HG02798 (cell line): ENCODE data around the gene TPSD1.
"Not testable (repeated sequence)": the region's sequence is repeated elsewhere in the genome, so short reads cannot be mapped to it uniquely, and the experiment has no call there.

Experiments
- ATAC-seq: cut with Tn5 transposase; IDR thresholded peaks from one replicate; pipeline ENCODE4 v1.9.1; 2021; ENCODE audit warnings: mild to moderate bottlenecking; ENCODE audit not compliant: unreplicated experiment, poor library complexity

The TPSD1 gene

DNA sequence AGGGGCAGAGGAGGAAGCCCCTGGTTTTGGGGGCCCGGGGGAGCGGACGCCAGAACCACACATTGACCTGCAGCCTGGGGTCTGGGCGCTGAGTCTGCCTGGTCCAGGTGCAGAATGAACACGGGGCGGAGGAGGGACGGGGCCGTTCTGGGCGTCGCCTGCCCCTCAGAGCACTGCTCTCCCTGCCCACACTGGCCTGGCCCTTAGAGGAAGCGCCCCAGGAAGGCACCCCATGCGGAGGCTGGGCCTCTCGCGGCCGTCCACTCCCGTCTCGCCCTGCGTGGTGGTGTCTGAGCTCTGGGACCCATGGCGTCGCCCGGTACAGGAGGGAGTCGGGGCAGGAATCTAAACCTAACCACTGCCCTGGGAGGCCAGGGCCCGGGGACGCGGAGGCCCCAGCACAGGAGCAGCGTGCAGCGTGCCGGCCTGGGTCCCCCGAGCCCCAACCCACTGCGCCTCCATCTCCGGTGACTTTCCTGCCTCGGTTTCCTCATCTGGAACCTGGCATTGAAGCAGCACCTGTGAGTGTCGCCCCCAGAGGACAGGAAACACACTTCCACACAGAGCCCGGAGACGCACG lies 4.3 kb downstream of the TPSD1 start:
- ATAC-seq = no peak

DNA sequence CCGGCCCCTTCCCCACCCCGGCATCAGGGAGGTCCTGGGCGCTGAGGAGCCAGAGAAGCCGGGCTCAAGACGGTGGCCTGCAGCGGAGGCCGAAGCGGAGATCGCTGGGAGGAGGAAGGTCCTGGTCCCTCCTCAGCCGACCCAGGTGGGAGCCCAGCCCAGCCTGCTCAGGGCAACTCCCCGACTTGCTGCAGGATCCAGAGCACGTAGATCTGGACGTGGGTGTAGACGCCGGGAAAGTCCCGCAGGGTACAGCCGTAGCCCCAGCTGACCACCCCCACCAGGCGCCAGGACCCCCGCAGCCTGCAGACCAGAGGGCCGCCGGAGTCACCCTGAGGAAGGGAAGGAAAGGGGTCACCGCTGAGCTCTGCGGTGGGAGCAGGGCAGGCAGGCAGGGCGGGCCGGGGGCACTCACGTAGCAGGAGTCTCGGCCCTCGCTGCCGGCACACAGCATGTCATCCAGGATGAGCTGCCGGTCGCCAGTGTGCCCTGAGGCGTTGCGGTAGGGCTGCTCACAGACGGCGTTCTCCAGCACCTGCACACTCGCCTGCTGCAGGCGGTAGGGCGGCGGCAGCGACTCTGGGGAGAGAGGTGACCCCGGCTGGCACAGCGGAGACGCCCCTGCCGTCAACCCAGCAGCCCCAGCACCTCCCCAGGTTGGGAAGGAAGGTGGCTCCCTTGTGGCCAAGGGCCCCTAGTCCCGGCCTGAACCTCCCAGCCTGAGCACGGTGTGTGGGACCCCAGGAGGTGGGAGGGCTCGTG lies 5.4 kb downstream of the TPSD1 start:
- no peak for ATAC-seq

DNA sequence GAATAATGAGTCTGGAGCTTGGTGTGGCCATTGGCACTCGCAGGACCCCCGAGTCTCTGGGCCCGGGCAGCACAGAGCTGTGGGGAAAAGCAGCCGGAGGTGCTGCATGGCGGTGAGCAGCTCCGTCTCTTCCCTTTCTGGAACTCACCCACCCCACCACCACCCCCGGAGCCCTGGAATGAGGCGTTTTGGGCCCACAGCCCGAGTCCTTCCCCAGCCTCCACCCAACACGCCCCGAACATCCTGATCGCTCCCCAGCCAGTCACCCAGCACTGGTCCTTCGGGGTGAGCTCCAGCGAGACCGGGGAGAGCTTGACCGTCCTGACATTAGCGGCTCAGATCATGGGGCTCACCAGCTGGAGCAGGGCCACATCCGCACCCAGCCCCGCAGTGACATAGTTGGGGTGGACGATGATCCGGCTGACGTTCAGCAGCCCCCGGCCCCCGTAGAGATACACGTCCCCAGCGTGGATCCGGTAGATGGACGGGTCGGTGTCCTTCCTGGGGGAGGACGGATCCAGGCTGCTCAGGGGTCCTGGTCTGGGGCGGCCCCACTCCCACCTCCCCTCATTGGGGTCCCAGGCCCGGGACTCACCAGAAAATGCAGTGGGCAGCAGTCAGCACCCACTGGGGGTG lies 6.5 kb downstream of the TPSD1 start:
- ATAC-seq = no peak

DNA sequence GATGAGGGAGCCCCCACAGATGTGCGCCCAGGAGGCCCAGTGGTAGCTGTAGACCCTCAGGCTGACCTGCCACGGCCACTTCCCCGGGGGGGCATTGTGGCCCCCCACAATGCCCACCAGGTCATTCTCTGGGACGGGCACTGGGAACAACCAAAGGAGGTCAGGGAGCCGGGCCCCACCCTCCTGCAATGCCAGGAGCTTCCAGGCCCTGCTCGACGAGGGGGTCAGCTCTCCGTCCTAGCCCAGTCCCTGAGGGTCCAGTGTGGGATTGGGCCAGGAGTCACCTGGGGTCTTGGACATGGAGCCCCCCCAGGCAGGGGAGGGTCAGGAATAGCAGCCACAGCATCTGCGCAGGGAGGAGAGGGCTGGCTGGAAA lies 7.0 kb downstream of the TPSD1 start:
- ATAC-seq = no peak

DNA sequence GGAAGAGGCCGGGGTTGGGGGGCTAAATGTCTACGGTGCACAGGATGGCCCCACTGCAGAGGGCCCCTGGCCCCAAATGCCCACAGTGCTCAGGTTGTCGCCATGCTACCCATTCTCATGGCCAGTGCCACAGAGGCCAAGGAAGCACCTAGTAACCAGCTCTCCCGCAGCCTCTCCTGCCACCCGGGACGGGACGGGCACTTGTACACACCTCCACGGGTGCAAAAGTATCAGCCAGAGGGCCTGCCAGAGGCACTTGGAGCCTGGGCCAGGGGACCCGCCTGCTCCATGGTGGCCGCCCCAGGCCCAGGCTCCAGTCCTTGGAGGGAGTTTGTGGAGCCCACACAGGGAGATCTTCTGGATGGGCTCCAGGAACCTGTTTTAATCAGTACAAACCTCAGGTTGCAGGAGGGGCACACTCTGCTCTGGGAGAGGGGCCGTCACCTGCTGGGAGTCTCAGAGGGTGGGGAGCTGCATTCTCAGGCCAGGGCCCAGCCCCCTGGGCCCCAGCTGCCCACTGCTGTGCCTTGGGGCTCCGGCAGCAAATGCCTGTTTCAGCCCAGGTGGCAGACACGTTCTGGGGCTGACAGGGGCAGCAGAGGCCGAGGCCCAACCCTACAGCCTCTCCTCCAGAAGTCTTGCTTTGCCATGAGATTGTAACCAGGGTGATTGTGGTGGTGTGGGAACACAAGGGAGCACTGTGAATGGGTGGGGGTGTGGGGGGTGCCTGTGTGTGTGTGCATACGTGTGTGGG lies 7.9 kb downstream of the TPSD1 start:
- no peak for ATAC-seq

DNA sequence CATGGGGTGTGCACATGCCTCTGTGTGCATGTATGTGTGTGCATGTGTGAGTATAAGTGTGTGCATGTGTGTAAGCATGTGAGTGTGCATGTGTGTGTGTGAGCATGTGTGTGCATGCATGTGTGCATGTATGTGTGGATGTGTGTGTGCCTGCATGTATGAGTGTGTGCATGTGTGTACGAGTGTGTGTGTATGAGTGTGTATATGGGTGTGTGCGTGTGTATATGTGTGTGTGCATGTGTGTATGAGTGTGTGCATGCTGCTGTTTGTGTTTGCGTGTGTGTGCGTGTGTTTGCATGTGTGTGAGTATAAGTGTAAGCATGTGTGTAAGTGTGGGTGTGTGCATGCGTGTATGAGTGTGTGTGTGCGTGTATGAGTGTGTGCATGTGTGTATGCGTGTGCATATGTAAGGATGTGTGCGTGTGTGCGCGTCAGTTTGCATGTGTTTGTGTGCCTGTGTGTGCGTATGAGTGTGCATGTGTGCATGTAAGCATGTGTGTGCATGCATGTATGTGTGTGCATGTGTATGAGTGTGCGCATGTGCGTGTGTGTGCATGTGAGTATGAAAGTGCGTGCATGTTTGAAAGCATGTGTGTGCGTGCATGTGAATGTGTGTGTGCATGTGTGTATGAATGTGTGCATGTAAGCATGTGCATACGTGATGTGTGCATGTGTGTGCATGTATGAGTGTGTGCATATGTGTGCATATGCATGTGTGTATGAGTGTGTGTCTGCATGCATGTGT lies 8.6 kb downstream of the TPSD1 start:
- ATAC-seq = no peak

DNA sequence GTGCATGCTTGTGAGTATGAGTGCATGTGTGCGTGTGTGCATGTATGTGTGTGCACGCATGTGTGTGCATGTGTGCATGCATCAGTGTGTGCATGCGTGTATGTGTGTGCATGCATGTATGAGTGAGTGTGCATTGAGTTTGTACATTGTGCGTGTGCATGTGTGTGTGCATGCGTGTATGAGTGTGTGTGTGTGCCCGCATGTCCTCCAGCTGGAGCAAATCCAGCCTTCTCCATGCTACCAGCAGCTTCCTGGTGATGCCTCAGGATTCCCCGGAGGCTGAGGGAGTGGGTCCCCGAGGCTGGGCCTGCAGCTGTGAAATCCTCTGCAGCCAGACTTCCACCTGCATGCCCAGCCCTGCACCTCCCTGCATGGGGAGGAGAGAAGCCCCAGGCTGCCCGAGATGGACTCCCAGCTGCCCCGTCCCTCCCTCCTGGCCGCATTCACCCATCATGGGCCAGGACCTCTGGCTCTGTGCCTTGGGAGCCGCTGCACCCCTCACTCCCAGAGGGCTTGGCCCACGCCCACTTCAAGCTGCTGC lies 9.3 kb downstream of the TPSD1 start:
- no peak for ATAC-seq

DNA sequence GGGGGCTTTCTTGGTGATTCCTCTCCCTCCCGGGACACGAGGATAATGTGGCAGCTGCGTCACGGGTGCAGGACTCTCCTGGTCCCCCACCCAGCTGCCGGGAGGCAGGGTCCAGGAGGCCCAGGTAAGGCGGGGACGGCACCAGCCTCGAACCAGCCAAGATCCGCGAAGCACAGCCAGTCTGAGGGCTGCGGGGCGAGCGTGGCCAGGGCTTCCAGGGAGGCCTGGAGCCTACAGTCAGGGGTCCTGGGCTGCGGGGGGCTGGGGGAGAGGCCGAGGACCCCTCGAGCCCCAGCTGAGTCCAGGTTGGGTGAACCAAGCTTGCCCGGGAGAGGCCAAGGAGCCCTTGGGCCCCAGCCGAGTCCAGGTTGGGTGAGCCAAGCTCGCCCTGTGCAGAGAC lies 10.0 kb downstream of the TPSD1 start:
- ATAC-seq = no peak

DNA sequence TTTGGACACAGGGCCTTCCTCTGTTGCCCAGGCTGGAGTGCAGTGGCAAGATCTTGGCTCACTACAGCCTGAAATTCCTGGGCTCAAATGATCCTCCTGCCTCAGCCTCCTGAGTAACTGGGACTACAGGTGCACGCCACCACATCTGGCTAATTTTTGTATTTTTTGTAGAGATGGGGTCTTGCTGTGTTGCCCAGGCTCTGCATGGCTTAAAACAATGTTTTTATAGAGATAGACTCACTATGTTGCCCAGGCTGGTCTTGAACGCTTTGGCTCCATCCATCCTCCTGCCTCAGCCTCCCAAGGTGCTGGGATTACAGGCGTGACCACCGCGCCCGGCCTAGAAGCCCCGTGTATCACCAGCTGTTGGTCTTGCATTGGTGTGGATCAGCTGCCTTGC lies 13.5 kb downstream of the TPSD1 start:
- not testable (repeated sequence) for ATAC-seq

DNA sequence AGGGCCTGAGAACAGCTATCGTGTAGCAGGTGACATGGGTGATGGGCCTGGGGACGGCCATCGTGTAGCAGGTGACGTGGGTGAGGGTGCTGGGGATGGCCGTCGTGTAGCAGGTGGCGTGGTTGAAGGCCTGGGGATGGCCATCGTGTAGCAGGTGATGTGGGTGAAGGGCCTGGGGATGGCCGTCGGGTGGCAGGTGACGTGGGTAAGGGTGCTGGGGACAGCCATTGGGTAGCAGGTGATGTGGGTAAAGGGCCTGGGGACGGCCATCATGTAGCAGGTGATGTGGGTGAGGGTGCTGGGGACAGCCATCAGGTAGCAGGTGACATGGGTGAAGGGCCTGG lies 15.5 kb downstream of the TPSD1 start:
- ATAC-seq = no peak

DNA sequence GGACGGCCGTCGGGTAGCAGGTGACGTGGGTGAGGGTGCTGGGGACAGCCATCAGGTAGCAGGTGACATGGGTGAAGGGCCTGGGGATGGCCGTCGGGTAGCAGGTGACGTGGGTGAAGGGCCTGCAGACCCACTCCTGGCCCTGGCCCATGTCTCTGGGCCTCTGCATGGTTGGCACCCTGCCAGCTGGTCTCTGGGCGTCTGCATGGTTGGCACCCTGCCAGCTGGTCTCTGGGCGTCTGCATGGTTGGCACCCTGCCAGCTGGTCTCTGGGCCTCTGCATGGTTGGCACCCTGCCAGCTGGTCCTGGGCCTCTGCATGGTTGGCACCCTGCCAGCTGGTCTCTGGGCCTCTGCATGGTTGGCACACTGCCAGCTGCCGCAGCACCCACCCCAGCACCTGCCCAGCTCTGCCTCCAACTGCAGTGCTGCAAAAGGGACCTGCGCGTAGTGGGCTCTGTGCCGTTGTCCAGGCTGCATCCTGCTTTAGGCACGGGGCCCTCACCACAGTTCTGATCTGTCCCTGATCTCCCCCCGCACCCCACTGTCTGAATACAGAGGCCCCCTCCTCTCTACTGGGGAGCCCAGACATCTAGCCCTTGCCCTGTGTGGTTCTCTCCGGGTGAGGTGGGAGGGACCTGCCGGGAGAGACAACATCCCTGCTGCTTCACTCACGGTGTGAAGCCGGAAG lies 16.0 kb downstream of the TPSD1 start:
- ATAC-seq = not testable (repeated sequence)

DNA sequence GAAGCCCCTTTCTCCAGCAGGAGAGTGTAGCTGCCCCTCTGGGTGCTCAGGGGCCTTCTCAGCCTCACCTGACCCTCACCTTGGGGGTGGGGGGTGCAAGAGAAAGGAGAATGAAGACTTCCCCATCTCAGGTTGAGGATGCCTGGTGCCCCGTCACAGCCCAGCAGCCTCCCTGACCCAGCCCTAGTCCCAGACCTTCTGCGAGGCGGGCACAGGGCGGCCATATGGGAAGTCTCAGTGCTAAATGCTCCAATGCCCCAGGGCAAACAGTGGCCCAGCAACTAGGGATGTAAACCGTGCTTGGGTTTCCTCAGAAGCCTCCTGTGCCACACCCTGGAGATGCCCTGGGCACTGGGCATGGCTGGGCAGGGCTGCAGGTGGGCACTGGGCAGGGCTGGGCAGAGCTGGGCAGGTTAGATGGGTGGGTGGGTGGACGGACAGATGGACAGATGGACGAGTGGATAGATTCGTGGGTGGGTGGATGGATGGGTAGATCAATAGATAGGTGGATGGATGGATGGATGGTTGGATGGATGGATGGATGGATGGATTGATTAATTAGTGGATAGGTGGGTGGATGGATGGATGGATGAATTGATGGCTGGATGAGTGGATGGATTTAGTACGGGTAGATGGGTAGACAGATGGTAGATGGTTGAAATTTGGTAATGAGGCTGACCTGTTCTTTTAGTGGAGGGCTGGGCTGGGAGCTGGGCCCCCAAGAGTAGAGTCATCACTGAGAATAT lies 16.8 kb downstream of the TPSD1 start:
- no peak for ATAC-seq

DNA sequence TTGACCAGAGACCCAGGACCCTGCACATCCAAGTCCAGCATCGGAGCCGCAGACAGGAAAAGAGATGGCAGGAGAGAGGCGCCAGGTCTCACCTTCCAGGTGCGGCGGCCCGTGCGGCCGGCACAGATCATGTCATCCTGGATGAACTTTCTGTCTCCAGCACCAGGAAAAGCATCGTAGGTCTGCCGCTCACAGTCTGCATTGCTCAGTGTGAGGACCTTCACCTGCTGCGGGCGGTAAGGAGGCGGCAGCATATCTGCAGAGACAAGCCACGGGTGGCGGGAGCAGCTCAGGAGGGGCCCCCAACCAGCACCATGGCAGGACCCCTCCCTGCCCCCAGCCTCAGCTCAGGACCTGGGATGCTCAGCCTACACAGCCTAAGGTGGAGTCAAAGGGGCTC lies 17.9 kb downstream of the TPSD1 start:
- no peak for ATAC-seq

DNA sequence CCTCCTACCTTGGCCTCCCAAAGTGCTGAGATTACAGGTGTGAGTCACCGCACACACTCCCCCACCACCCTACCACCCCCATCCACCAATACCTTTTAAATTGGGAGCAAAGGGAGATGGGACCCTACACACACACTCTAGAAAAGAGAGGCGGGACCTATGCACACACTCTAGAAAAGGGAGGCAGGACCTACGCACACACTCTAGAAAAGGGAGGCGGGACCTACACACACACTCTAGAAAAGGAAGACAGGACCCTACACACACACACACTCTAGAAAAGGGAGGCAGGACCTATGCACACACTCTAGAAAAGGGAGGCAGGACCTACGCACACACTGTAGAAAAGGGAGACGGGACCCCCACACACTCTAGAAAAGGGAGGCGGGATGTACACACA lies 18.9 kb downstream of the TPSD1 start:
- ATAC-seq = no peak

DNA sequence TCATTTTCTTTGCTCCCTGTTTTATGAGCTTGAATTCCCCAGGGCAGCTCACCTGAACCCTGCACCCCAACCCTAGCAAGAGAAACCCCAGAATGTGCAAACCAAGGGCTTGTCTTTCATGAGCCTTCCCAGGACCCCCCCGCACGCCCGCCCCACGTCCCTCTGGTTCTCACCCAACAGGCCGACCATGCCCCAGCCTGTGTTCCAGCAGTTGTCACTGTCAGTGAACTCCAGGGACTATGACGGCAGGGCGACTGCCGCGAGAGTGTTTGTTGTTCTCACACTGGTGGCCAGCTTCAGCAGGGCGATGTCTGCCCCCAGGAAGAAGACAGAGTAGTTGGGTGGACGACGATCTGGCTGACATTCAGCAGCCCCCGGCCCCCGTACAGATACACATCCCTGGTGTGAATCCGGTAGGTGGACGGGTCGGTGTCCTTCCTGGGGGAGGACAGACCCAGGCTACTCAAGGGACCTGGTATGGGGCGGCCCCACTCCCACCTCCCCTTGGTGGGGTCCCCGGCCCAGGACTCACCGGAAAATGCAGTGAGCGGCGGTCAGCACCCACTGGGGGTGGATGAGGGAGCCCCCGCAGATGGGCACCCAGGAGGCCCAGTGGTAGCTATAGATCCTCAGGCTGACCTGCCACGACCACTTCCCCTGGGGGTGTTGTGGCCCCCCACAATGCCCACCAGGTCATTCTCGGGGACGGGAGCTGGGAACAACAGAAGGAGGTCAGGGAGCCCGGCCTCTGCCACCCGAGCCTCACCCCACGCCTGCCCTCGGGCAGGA lies 20.1 kb downstream of the TPSD1 start:
- no peak for ATAC-seq

DNA sequence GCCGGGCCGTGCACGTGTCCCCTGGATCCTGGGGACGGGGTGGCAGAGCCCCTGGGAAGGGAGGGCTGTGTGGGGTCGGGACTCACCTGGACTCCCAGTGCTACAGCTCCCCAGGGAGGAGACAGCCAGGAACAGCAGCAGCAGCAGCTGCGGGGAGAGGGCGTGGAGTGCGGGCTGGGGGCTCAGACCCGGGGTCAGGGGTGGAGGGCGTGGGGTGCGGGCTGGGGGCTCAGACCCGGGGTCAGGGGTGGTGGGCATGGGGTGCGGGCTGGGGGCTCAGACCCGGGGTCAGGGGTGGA lies 20.7 kb downstream of the TPSD1 start:
- no peak for ATAC-seq

DNA sequence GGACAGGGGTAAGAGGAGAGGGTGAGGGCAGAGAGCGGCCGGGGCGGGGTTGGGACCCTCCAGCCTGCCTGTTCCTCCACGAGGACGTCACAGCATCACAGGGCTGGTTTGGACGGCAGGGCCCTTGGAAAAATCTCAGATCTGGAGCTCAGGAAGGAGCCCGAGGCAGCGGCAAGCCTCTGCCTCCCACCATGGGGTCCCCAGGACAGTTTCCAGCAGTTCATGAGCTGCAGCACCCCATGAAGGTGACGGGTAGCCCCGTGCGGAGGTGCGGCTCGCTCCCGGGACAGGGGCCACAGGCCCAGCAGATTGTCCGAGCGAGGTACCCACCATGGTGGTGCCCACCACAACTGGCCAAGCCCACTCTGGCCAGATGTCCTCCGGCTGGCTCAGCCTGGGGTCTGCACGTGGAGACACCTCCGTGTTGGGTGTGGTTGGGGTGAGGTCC lies 21.3 kb downstream of the TPSD1 start:
- no peak for ATAC-seq

DNA sequence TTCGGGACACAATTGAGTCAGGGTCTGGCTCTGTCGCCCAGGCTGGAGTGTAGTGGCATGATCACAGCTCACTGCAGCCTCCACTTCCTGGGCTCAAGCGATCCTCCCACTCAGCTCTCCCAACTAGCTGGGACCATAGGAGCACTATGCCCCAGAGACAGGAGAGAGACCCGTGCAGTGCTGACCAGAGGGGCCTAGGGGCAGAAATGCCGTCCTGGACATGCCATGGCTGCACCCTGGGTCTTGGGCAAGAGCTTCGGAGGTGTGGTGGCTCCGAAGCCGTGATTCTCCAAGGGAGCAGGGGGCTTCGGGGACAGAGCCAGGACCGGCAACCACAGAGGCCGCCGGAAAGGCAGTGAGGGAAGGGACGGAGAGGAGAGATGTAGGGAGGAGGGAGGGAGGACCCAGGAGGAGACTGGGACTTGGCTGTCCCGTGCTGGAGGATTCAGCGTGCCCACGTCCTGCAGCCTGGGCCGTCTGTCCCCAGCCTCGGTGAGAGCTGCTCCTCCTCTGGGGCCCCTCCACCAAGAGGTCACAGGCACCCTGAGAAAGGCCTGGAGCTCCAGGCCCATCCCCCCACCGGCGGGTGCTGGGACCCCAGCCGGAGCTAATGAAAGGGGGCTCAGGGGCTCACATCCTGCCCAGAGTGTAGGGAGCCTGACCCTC lies 21.9 kb downstream of the TPSD1 start:
- no peak for ATAC-seq
